Endometrial microvascular endothelial cells (primary cell): Measurements from ENCODE around the gene HTR3E. TPM values are rescaled to one million over a fixed set of nuclear protein-coding genes. Genes with fewer than 3 reads are reported as not detected.
"Not testable (repeated sequence)": the region's sequence is repeated elsewhere in the genome, so short reads cannot be mapped to it uniquely, and the experiment has no call there.

Experiments used
- in situ Hi-C: cut with HindIII; loops from 2 replicates; pipeline ENCODE4 v1.10.0; 2017; ENCODE audit warnings: low sequenced_read_pairs, low pct_unique_long_range_greater_than_20kb; ENCODE audit errors: inconsistent ontology term
- total RNA-seq: library from RNA; depleted of rRNA; stranded (reverse); fragments of >200 nt; gene quantifications from one replicate; pipeline ENCODE4 v1.2.3, GENCODE V29; 2015; ENCODE audit errors: inconsistent ontology term

HTR3E gene
- total RNA-seq: not detected

- in situ Hi-C loops: no loop called here
These were observed at the start of gene HTR3E for GRCh38 chr3:184096811-184097383. HTR3E (plus strand) TSS chr3:184097064; CDS start chr3:184097530, 466 bp downstream.

- in situ Hi-C loops: no loop called here
These were observed 46.5 kb upstream of the HTR3E start for GRCh38 chr3:184050217-184050847.

GRCh38 chr3:184052767-184053166 is 44.1 kb upstream of the HTR3E start, which contains the start of gene HTR3C:
HTR3C (plus strand) TSS chr3:184053047; CDS start chr3:184053081, 34 bp downstream.
- in situ Hi-C loops: no loop called here

GRCh38 chr3:184058029-184058428 is 38.8 kb upstream of the HTR3E start:
- in situ Hi-C loops: no loop called here

GRCh38 chr3:184059424-184059823 is 37.4 kb upstream of the HTR3E start:
- in situ Hi-C loops: no loop called here

GRCh38 chr3:184062637-184063036 is 34.2 kb upstream of the HTR3E start:
- in situ Hi-C loops: no loop called here

GRCh38 chr3:184066211-184066610 is 30.7 kb upstream of the HTR3E start:
- in situ Hi-C loops: no loop called here

GRCh38 chr3:184067573-184068055 is 29.2 kb upstream of the HTR3E start:
- in situ Hi-C loops: no loop called here

- in situ Hi-C loops: no loop called here
These were observed 28.5 kb upstream of the HTR3E start for GRCh38 chr3:184068344-184068743.

GRCh38 chr3:184071142-184071541 is 25.7 kb upstream of the HTR3E start:
- in situ Hi-C loops: not testable (repeated sequence)

GRCh38 chr3:184073621-184074020 is 23.2 kb upstream of the HTR3E start:
- in situ Hi-C loops: no loop called here

- in situ Hi-C loops: no loop called here
These were observed 21.0 kb upstream of the HTR3E start for GRCh38 chr3:184075901-184076300.

GRCh38 chr3:184077881-184078280 is 19.0 kb upstream of the HTR3E start:
- in situ Hi-C loops: no loop called here

- in situ Hi-C loops: no loop called here
These were observed 18.0 kb upstream of the HTR3E start for GRCh38 chr3:184078851-184079250.

- in situ Hi-C loops: no loop called here
These were observed 15.6 kb upstream of the HTR3E start for GRCh38 chr3:184081116-184081830.

GRCh38 chr3:184082034-184082433 is 14.8 kb upstream of the HTR3E start:
- in situ Hi-C loops: no loop called here

GRCh38 chr3:184082465-184082864 is 14.4 kb upstream of the HTR3E start:
- in situ Hi-C loops: no loop called here

GRCh38 chr3:184085389-184085852 is 11.4 kb upstream of the HTR3E start:
- in situ Hi-C loops: no loop called here

- in situ Hi-C loops: no loop called here
These were observed 4.7 kb upstream of the HTR3E start for GRCh38 chr3:184092199-184092598.

- in situ Hi-C loops: no loop called here
These were observed 692 bp downstream of the HTR3E start for GRCh38 chr3:184097556-184097955.
